ENCODE measurements around the gene DSE.

Gene DSE

GRCh38 chr6:116419069-116419786, 48.5 kb downstream of the DSE start:
- DNase-seq, result no peak

- DNase-seq, result no peak
These were observed 49.6 kb downstream of the DSE start for GRCh38 chr6:116420341-116420740.

GRCh38 chr6:116422238-116422637, 51.5 kb downstream of the DSE start:
- DNase-seq, result no peak

GRCh38 chr6:116424001-116424400, 53.3 kb downstream of the DSE start:
- DNase-seq, result no peak

GRCh38 chr6:116426551-116426950, 55.8 kb downstream of the DSE start:
- DNase-seq, result no peak

GRCh38 chr6:116429111-116429510, 58.4 kb downstream of the DSE start:
- no peak for DNase-seq

- no peak for DNase-seq
These were observed 60.1 kb downstream of the DSE start for GRCh38 chr6:116430860-116431259.

GRCh38 chr6:116431964-116432595, 61.3 kb downstream of the DSE start:
- no peak for DNase-seq

GRCh38 chr6:116433206-116433712, 62.5 kb downstream of the DSE start:
- no peak for DNase-seq

GRCh38 chr6:116434056-116434725, 63.4 kb downstream of the DSE start:
- no peak for DNase-seq

GRCh38 chr6:116436586-116436985, 65.8 kb downstream of the DSE start:
- no peak for DNase-seq

- DNase-seq, result no peak
These were observed 66.9 kb downstream of the DSE start for GRCh38 chr6:116437656-116438055.

- no peak for DNase-seq
These were observed 68.1 kb downstream of the DSE start for GRCh38 chr6:116438590-116439448.

GRCh38 chr6:116439522-116440051, 68.8 kb downstream of the DSE start:
- no peak for DNase-seq

- no peak for DNase-seq
These were observed 72.4 kb downstream of the DSE start for GRCh38 chr6:116443105-116443504.

- no peak for DNase-seq
These were observed 73.3 kb downstream of the DSE start for GRCh38 chr6:116444092-116444491.

GRCh38 chr6:116444575-116444974, 73.8 kb downstream of the DSE start:
- DNase-seq, result no peak

GRCh38 chr6:116445102-116445501, 74.4 kb downstream of the DSE start:
- DNase-seq, result no peak

GRCh38 chr6:116446399-116446798, 75.7 kb downstream of the DSE start:
- no peak for DNase-seq

- DNase-seq, result no peak
These were observed 76.3 kb downstream of the DSE start for GRCh38 chr6:116447052-116447451.

GRCh38 chr6:116447496-116448011, 76.8 kb downstream of the DSE start:
- no peak for DNase-seq

- no peak for DNase-seq
These were observed 78.8 kb downstream of the DSE start for GRCh38 chr6:116449565-116449964.

Measured in activated CD4-positive, alpha-beta T cell treated with anti-CD3 and anti-CD28 coated beads for 48 hours (primary cell).